ENCODE results near the gene BANP. TPM values are rescaled to one million over a fixed set of nuclear protein-coding genes. Genes with fewer than 3 reads are reported as not detected.
"Not testable (repeated sequence)": the region's sequence is repeated elsewhere in the genome, so short reads cannot be mapped to it uniquely, and the experiment has no call there.

The BANP gene
- total RNA-seq, 1 donor from 2014 or later: 34.3 TPM

- DNase-seq: no peak
These were observed 24.1 kb upstream of the BANP start for GRCh38 chr16:87927195-87927562.

GRCh38 chr16:87929986-87930385, 21.2 kb upstream of the BANP start:
- DNase-seq: no peak

- DNase-seq: no peak
These were observed 20.8 kb upstream of the BANP start for GRCh38 chr16:87930456-87930855.

- no peak for DNase-seq
These were observed 19.7 kb upstream of the BANP start for GRCh38 chr16:87931504-87931903.

DNA sequence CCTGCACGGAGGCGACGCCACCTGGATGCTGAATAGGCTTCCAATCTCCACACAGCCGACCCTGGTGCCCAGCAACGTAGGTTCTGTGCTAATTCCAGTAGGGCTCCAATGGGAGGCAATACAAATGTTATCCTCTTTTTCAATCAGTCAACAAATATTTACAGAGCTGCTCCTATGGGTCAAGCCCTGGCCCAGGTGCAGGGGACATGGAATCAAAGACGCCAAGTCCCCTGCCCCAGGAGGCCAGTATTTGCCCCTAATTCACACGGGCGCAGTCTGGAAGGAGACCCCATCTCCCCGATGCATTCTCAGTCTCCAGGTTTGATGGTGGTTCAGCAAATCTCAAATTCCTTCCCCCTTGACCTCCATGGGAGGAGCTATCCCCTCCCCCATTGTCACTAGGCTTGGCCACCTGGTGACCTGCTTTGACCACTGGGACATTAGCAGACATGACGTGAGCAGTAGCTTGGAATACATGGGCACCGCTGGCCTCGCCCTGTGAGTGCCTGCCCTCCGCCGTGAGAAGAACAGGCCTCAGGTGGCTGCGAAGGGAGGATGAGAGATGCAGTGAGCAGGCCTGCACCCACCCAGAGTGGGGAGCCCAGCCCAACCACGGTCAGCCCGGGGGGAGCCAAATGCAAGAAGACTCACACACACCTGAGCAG, 18.6 kb upstream of the BANP start:
- DNase-seq: not testable (repeated sequence)

- DNase-seq: no peak
These were observed 18.1 kb upstream of the BANP start for GRCh38 chr16:87933140-87933495.

DNA sequence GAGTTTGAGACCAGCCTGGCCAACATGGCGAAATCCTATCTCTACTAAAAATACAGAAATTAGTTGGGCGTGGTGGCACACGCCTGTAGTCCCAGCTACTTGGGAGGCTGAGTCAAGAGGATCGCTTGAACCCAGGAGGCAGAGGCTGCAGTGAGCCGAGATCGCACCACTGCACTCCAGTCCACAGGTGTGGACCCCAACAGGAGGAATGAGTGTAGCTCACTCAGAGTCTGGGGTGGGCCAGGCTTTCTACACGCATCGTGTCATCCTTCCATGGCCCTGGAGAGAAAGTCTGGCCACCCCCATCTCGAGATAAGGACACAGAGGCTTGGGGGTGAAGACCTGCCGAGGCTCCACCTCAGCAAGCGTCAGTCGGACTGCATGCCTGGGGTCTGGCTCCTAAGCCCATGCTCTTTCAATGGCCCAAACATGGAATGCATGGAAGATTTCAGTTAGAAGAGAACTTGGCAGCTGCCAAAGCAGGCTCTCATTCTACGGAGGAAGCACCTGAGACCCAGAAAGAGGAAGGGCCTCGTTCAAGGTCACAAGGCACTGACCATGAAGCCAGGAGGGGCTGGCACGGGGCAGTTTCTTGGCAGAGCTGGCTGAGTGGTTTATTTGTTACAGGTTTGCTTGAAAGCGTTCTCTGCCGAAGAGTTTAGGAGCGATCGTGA, 16.3 kb upstream of the BANP start:
- DNase-seq: not testable (repeated sequence)

GRCh38 chr16:87936016-87936374, 15.2 kb upstream of the BANP start:
- not testable (repeated sequence) for DNase-seq

GRCh38 chr16:87936375-87937230, 14.6 kb upstream of the BANP start, which contains the start of gene CA5A:
CA5A (minus strand) TSS chr16:87936529; CDS start chr16:87936450, 79 bp downstream.
- DNase-seq: no peak

DNA sequence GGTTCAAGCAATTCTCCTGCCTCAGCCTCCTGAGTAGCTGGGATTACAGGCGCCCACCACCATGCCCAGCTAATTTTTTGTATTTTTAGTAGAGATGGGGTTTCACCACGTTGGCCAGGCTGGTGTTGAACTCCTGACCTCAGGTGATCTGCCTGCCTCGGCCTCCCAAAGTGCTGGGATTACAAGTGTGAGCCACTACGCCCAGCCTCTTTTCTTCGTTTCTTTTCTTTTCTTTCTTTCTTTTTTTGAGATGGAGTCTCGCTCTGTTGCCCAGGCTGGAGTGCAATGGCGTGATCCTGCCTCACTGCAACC, 14.0 kb upstream of the BANP start:
- DNase-seq: not testable (repeated sequence)

GRCh38 chr16:87938412-87938949, 12.8 kb upstream of the BANP start:
- no peak for DNase-seq

DNA sequence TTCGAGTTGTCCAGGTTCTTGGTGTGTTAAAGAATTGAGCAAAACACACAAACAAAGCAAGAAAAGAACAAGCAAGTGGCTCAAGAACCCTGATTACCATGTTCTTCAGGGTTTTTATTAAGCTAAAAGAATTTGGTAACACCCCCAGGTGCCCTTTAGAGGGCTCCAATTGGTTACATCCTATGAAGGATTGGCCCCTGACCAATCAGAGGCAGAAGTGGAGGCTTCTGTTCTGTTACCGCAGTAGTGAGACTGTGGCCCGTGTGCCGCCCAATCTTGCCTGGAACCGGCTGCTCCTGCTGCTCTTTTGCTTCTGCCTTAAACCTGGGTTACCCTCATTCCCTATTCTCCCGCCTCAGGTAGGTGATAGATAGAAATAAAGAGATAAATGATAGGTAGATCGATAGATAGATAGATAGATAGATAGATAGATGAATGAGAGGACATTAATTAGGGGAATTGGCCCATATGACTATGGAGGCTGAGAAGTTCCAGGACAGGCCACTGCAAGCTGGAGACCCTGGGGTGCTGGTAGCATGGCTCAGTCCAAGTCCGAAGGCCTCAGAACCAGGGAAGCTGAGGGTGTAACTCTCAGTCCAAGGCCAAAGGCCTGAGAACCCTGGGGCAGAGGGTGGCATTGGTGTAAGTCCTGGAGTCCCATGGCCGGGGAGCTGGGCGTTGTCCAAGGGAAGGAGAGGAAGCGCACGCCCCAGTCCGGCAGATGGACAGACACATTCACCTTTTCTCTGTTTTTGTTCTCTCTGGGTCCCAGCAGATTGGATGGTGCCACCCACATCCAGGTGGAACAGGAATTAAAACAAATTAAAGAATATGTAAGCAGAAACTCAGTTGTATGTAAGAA, 11.4 kb upstream of the BANP start:
- no peak for DNase-seq

DNA sequence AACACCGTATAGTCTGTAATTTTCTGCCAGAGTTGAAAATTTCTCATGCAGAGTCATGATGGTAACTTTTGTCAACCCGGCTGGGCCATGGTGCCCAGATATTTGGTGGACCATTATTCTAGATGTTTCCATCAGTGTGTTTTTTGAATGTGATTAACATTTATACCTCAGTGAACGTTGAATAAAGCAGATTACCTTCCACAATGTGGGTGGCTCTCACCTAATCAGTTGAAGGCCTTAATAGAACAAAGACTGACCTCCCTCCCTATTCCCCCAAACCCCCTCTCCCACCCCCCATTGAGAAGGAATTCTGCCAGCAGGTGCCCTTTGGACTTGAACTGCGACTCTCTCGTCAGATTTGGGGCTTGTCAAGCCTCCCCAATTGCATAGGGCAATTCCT, 8.6 kb upstream of the BANP start:
- no peak for DNase-seq

DNA sequence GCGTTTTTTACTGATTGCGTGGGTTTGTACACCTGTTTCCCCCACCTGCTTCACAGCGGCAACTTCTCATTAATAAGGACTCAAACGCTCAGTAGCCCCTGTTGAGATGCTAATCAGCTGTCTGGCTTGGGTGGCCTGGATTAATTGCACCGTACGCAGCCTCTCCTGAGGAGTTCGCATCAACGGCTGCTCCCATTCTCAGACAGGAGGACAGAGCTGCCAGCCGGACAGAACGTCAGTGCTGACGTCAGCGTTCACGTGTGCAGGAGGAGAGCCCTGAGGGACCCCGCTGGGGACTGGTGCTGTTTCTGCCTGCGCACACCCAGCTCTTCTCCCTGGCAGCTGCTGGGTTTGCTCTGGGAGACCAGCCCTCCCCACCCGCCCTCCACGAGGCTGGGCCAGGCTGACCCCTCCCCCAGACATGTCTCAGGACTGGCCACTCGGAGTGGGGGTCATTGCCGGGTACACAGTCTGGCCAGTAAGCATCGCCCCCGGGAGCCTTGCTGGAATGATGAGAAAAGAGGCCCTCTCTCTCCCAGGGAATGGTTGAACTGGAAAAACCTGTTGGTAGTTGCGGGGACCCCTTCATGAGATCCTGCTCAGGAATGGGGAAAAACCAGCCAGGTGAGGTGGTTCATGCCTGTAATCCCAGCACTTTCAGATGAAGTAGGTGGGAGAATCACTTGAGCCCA, 5.7 kb upstream of the BANP start:
- peak; percentile 56 for DNase-seq

- DNase-seq: no peak
These were observed 4.5 kb upstream of the BANP start for GRCh38 chr16:87946596-87947347.

- no peak for DNase-seq
These were observed 3.7 kb upstream of the BANP start for GRCh38 chr16:87947356-87948118.

DNA sequence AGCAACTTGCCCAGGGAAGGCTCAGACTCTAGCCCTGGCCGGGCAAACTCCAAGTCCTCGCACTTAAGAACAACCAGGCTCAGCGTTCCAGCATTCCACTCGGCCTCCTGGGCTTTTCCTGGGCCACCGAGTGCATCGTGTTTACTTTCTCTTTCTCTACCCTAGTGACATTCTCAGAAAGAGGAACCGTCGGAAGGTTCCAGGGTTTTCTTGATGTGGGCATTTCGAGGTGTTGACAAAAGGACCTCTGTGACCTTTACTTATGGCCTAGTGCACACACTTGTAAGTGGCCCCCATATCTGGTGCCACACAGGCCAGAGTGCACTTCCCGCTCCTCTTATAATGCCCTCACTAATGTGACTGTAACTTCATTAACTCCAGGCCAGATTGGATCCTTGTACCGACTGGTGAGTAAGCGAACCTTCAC, 3.1 kb upstream of the BANP start:
- no peak for DNase-seq

GRCh38 chr16:87948735-87949070, 2.5 kb upstream of the BANP start:
- DNase-seq: no peak

DNA sequence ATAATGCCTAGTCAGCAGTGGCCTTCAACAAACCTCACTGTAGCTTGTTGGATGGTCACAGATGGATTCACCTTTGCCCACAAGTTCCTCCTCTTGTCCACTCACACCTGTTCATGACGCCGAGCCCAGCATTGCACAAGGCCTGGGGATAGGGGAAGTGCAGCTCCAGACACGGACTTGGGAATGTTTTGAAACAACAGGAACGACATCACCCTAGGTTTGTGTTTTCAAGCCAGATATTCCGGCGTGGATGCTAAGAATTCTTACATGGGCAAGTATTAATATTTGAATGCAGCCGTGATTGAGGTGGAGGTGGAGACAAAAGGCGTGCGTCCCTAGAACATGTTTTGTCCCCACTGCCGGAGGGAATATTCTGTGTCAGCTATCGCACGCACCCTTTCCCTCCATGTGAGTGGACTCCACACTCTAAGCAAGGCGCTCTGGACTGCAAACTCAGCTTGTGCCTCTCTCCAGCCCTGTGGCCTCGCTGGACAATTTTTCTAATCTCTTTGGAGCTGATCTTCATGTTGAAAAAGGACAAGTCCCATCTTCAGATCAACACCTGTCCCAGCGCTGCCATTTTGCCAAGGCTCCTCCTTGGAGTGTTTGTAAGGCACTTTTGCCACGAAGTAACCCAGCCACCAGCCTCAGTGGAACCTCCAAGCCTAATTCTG, 2.0 kb upstream of the BANP start:
- DNase-seq: no peak

All from occipital lobe (tissue), 2 donors.